Endothelial cell (in vitro differentiated cells): ENCODE measurements around the gene CBARP. TPM values are rescaled to one million over a fixed set of nuclear protein-coding genes. Genes with fewer than 3 reads are reported as not detected.

Source experiments
- DNase-seq: peaks from one replicate; pipeline ENCODE4 v3.0.0; 2021; ENCODE audit warnings: low spot score
- H3K27ac Mint-ChIP-seq: one replicate; pipeline ENCODE4 v1.8.0; 2021; ENCODE audit warnings: mixed read lengths, inconsistent platforms; ENCODE audit not compliant: unreplicated experiment
- H3K27me3 Mint-ChIP-seq: one replicate; pipeline ENCODE4 v1.8.0; 2021; ENCODE audit warnings: mild to moderate bottlenecking, moderate library complexity, mixed read lengths, inconsistent platforms; ENCODE audit not compliant: unreplicated experiment
- H3K36me3 Mint-ChIP-seq: one replicate; pipeline ENCODE4 v1.8.0; 2021; ENCODE audit warnings: mild to moderate bottlenecking, low read depth, mixed read lengths, inconsistent platforms; ENCODE audit not compliant: unreplicated experiment
- H3K4me1 Mint-ChIP-seq: one replicate; pipeline ENCODE4 v1.8.0; 2021; ENCODE audit warnings: mild to moderate bottlenecking, mixed read lengths, inconsistent platforms; ENCODE audit not compliant: unreplicated experiment
- H3K4me3 Mint-ChIP-seq: one replicate; pipeline ENCODE4 v1.8.0; 2021; ENCODE audit warnings: mild to moderate bottlenecking, mixed read lengths, inconsistent platforms; ENCODE audit not compliant: unreplicated experiment
- H3K9me3 Mint-ChIP-seq: one replicate; pipeline ENCODE4 v1.8.0; 2021; ENCODE audit warnings: mixed read lengths, inconsistent platforms; ENCODE audit not compliant: unreplicated experiment
- total RNA-seq: library from RNA; stranded (reverse); fragmentation: NEBNext Ultra II Directional; extraction: Animal tissue kit (Norgen Biotek cat#: 25700); gene quantifications from one replicate; pipeline ENCODE4 v1.2.1, GENCODE V29; 2021; ENCODE audit not compliant: unreplicated experiment
- TF ChIP-seq, protein P1 (sequence below): fragments of 200-600 bp; sonication (generic); IDR thresholded peaks from one replicate; pipeline ENCODE4 v1.5.0; 2021; ENCODE audit warnings: antibody characterized with exemption; ENCODE audit not compliant: unreplicated experiment

Gene CBARP
- total RNA-seq, 1 donor from 2014 or later, result 10.4 TPM

DNA sequence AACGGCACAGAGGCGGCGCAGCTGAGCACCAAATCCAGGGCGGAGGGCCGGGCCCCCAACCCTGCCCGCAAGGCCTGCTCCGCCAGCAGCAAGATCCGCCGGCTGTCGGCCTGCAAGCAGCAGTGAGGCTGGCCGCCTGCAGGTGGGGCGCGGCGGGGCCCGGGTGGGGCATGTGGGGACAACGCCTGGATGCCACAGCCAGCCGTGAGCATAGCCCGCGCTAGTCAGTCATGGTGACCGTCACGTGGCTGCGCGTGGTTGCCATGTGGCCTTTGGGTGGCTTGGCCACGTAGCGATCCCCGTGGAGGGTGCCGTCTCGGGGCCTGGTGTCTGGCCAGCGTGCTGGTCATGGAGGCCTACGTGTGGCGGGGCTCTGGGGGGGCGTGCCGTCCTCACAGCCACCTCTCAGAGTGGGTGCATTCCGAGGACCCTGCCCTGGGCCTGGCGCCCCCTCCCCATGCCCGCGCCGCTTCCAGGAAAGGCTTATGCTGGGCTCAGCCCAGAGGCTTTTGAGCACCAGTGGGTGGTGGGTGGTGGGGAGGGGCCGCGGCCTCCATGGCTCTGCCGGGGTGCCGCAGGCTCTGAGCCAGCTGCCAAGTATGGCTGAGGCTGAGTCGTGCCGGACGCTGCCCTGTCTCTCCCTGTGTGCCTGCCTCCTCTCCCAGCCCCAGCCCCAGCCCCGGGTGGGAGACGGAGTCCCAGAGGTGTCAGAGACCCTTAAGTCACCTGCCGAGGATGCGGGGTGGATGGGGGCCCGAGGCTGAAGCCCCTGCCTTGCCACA is 11.1 kb downstream of the CBARP start:
- H3K27ac Mint-ChIP-seq, result no peak overlapping the region
- H3K36me3 Mint-ChIP-seq, result peaks cover 4% of the 10 kb centered on the region
- H3K27me3 Mint-ChIP-seq, result peaks cover 2% of the 10 kb centered on the region
- no peak overlapping the region for H3K4me3 Mint-ChIP-seq
- no peak for DNase-seq
- no peaks in the 10 kb centered on the region for H3K9me3 Mint-ChIP-seq
- TF ChIP-seq, protein P1, sequence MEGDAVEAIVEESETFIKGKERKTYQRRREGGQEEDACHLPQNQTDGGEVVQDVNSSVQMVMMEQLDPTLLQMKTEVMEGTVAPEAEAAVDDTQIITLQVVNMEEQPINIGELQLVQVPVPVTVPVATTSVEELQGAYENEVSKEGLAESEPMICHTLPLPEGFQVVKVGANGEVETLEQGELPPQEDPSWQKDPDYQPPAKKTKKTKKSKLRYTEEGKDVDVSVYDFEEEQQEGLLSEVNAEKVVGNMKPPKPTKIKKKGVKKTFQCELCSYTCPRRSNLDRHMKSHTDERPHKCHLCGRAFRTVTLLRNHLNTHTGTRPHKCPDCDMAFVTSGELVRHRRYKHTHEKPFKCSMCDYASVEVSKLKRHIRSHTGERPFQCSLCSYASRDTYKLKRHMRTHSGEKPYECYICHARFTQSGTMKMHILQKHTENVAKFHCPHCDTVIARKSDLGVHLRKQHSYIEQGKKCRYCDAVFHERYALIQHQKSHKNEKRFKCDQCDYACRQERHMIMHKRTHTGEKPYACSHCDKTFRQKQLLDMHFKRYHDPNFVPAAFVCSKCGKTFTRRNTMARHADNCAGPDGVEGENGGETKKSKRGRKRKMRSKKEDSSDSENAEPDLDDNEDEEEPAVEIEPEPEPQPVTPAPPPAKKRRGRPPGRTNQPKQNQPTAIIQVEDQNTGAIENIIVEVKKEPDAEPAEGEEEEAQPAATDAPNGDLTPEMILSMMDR, result no peak
- H3K4me1 Mint-ChIP-seq, result no peaks in the 10 kb centered on the region

DNA sequence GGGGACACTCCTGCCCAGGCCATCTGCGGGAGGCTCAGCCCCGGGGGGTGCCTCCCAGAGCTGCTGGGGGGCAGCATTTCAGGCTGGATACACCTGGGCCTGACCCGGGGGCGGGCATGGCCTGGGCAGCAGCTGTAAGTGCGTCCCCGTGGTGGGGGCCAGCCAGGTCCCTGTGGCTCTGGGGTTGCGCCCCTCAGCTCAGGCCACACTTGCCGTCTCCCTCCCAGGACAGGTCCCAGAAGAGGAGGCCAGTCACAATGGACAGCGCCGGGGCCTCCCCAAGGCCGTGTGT is 11.6 kb downstream of the CBARP start:
- DNase-seq, result no peak
- Mint-ChIP-seq H3K27ac (no peak overlapping the region), H3K4me1 (no peaks in the 10 kb centered on the region), H3K27me3 (peaks cover 2% of the 10 kb centered on the region), H3K9me3 (no peaks in the 10 kb centered on the region), H3K36me3 (peaks cover 4% of the 10 kb centered on the region), H3K4me3 (no peak overlapping the region)
- TF ChIP-seq, protein P1, result no peak

DNA sequence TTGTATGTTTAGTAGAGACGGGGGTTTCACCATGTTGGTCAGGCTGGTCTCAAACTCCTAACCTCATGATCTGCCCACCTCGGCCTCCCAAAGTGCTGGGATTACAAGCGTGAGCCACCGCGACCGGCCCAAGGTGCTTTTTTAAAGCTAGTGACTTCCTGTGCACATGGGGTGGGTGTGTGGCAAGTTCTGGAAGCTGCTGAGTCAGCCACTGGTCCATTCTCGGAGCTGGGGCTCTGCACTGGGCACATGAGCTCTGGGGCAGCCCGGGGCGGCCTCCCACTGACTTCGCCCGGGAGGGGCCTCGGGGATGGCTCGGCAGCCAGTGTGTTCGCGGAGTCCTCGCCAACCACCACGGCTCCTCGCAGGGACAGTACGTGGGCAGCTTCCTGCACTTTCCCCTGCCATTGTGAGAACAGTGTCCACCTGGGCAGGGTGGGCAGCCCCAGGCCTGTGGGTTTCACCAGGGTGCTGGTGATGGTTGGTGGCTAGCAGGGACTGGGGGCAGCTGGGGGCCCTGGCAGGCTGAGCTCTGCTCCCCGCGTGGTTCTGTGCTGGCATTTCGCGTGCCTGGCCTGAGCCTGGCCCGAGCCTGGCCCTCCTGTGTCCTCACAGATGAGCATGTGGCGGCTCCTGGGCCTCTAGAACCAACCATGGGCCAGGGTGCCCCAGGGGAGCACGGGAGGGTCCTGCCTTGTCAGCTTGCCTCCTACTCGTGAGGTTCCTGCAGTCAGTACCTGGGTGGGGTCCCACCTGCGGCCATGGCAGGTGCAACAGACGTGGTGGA is 12.2 kb downstream of the CBARP start:
- Mint-ChIP-seq H3K9me3 (no peaks in the 10 kb centered on the region), H3K4me3 (no peak overlapping the region), H3K27me3 (peaks cover 2% of the 10 kb centered on the region), H3K4me1 (no peaks in the 10 kb centered on the region), H3K36me3 (peaks cover 4% of the 10 kb centered on the region), H3K27ac (no peak overlapping the region)
- TF ChIP-seq, protein P1, result no peak
- no peak for DNase-seq

DNA sequence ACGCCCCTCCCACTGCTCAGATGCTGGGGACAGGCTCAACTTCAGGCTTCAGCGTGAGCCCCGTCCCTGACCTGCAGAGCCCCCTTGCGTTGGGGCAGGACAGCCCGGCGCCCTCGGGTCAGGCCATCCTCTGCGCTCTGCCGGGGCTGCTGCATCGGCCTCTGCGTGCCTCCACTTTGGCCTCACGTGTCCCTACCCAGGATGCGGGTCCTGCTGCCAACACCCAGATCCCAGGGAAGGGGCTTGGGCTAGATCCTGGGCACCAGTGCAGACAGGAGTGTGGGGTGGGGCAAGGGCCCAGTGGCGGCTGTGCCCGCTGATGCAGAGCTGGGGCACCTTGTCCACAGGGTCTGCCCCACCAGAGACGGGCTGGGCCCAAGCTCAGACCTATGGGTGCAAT is 13.0 kb downstream of the CBARP start:
- TF ChIP-seq, protein P1, result no peak
- Mint-ChIP-seq H3K4me3 (no peak overlapping the region), H3K27ac (no peak overlapping the region), H3K36me3 (peaks cover 4% of the 10 kb centered on the region), H3K27me3 (no peaks in the 10 kb centered on the region), H3K9me3 (no peaks in the 10 kb centered on the region), H3K4me1 (no peaks in the 10 kb centered on the region)
- DNase-seq, result no peak
